Activated naive CD8-positive, alpha-beta T cell treated with anti-CD3 and anti-CD28 coated beads for 36 hours (primary cell): Measurements from ENCODE around the gene LY9. TPM values are rescaled to one million over a fixed set of nuclear protein-coding genes. Genes with fewer than 3 reads are reported as not detected.

Source experiments
- DNase-seq: peaks from one replicate; pipeline ENCODE4 v3.0.0; 2021
- H3K27ac Mint-ChIP-seq: one replicate; pipeline ENCODE4 v1.8.0; 2022; ENCODE audit warnings: mild to moderate bottlenecking, moderate library complexity, mixed read lengths
- H3K27me3 Mint-ChIP-seq: one replicate; pipeline ENCODE4 v1.8.0; 2022; ENCODE audit warnings: mild to moderate bottlenecking, mixed read lengths
- H3K36me3 Mint-ChIP-seq: one replicate; pipeline ENCODE4 v1.8.0; 2021; ENCODE audit warnings: mild to moderate bottlenecking, mixed read lengths
- H3K4me1 Mint-ChIP-seq: one replicate; pipeline ENCODE4 v1.8.0; 2021; ENCODE audit warnings: mixed read lengths
- H3K4me3 Mint-ChIP-seq: one replicate; pipeline ENCODE4 v1.8.0; 2022; ENCODE audit warnings: mild to moderate bottlenecking, moderate library complexity, mixed read lengths
- H3K9me3 Mint-ChIP-seq: one replicate; pipeline ENCODE4 v1.8.0; 2022; ENCODE audit warnings: mixed read lengths
- total RNA-seq, 2 experiments: library from RNA; stranded (reverse); gene quantifications; one replicate each; pipeline ENCODE4 v1.2.3, GENCODE V29; 2021

LY9 gene, protein sequence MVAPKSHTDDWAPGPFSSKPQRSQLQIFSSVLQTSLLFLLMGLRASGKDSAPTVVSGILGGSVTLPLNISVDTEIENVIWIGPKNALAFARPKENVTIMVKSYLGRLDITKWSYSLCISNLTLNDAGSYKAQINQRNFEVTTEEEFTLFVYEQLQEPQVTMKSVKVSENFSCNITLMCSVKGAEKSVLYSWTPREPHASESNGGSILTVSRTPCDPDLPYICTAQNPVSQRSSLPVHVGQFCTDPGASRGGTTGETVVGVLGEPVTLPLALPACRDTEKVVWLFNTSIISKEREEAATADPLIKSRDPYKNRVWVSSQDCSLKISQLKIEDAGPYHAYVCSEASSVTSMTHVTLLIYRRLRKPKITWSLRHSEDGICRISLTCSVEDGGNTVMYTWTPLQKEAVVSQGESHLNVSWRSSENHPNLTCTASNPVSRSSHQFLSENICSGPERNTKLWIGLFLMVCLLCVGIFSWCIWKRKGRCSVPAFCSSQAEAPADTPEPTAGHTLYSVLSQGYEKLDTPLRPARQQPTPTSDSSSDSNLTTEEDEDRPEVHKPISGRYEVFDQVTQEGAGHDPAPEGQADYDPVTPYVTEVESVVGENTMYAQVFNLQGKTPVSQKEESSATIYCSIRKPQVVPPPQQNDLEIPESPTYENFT
- total RNA-seq: 10 to 100 TPM; 28.3 to 29.0 TPM

DNA sequence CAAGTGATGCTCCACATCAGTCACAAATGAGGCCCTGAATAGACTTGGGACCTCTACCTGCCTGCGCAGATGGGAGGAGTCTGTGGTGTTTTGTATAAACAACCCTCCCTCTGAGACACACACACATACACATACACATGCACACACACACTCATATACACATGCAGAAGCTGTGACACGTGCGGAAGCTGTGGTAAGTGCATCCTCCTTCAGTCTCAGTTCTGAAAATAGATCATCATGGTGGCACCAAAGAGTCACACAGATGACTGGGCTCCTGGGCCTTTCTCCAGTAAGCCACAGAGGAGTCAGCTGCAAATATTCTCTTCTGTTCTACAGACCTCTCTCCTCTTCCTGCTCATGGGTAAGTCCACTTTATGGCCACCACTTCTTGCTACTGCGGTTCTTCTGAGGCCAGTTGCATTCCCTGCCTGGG, at the start of gene LY9:
LY9 (plus strand) TSS at position 224 of the 433 bp plus-strand sequence; CDS start at position 238, 14 bp downstream.
- H3K27ac Mint-ChIP-seq: peak within 1 kb of the TSS; percentile 96
- H3K9me3 Mint-ChIP-seq: no peaks in the 10 kb centered on the region
- H3K36me3 Mint-ChIP-seq: peaks cover 15% of the 10 kb centered on the region
- no peaks in the 10 kb centered on the region for H3K27me3 Mint-ChIP-seq
- peak; percentile 75 for DNase-seq
- H3K4me3 Mint-ChIP-seq: peak within 1 kb of the TSS; percentile 86
- peaks cover 52% of the 10 kb centered on the region for H3K4me1 Mint-ChIP-seq

DNA sequence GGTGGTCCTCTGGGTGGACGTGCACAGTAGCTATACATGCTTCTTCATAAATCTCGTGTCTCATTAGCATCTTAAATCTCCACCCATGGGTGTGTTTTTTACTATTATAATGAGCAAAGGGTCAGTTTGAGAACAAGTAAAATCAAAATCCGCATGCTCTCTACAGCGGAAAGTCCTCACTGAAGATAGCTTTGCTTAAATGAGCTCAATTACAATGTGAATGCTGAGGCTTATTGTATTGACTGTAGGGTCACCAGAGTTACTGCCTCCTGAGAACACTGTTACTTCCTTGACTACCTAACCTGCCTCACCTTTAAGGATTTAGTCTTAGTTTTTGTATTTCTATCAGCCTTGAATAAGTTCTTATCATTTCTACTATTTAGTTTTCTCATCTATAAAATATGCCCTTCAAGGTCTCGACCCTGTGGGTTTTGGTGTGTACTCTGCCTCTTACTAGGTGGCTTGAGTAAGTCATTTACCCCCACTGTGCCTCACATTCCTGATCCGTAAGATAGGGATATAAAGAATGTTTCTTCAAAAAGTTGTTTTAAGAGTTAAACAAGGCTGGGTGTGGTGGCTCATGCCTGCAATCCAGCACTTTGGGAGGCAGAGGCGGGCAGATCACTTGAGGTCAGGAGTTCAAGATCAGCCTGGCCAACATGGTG, 49.0 kb upstream of the LY9 start:
- Mint-ChIP-seq H3K27ac (peak overlapping the region; percentile 82), H3K4me3 (peak overlapping the region; percentile 35), H3K36me3 (peaks cover 86% of the 10 kb centered on the region), H3K27me3 (no peaks in the 10 kb centered on the region), H3K4me1 (peaks cover 90% of the 10 kb centered on the region), H3K9me3 (peaks cover 2% of the 10 kb centered on the region)
- no peak for DNase-seq

DNA sequence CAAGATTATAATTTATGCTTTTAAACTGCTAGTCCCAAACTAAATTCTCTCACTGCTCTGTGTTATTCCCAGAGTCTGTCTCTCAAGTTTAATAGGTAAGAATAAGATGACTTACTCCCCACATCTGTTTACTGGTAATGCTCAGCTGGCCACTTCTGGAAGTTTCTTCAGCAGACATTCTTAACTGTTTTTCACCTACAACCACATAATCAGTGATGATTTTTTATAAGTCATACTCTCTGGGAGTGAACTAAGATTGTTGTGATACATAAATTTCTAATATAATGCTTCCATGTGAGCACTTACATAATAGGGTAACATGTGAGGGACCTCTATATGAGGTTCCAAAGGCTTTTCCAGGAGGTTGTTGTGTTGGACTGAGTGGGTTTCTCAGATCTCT, 48.3 kb upstream of the LY9 start:
- DNase-seq: no peak
- no peak overlapping the region for H3K4me3 Mint-ChIP-seq
- H3K36me3 Mint-ChIP-seq: peaks cover 86% of the 10 kb centered on the region
- H3K9me3 Mint-ChIP-seq: peaks cover 2% of the 10 kb centered on the region
- peak overlapping the region; percentile 82 for H3K27ac Mint-ChIP-seq
- H3K4me1 Mint-ChIP-seq: peaks cover 90% of the 10 kb centered on the region
- no peaks in the 10 kb centered on the region for H3K27me3 Mint-ChIP-seq

DNA sequence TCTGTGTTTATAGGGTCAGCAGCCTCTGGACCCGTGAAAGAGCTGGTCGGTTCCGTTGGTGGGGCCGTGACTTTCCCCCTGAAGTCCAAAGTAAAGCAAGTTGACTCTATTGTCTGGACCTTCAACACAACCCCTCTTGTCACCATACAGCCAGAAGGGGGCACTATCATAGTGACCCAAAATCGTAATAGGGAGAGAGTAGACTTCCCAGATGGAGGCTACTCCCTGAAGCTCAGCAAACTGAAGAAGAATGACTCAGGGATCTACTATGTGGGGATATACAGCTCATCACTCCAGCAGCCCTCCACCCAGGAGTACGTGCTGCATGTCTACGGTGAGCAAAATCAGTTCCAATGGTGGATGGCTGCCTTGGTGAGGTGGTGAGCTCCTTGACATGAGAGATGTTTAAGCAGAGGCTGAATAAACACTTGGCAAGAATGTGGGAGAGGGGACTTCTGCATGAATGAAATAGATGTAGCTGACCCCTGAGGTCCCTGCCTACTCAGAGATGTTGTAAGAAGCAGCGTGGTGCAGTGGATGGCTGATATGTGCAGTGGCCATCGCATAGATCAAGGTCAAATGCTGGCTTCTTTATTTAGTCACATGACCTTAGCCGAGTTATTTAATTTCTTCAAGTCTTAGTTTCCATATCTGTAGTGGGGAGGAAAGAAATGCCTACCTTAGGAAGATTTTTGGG, 47.6 kb upstream of the LY9 start:
- no peak overlapping the region for H3K4me3 Mint-ChIP-seq
- H3K9me3 Mint-ChIP-seq: peaks cover 4% of the 10 kb centered on the region
- peak overlapping the region; percentile 82 for H3K27ac Mint-ChIP-seq
- peaks cover 86% of the 10 kb centered on the region for H3K36me3 Mint-ChIP-seq
- no peak for DNase-seq
- H3K27me3 Mint-ChIP-seq: no peaks in the 10 kb centered on the region
- peaks cover 90% of the 10 kb centered on the region for H3K4me1 Mint-ChIP-seq

DNA sequence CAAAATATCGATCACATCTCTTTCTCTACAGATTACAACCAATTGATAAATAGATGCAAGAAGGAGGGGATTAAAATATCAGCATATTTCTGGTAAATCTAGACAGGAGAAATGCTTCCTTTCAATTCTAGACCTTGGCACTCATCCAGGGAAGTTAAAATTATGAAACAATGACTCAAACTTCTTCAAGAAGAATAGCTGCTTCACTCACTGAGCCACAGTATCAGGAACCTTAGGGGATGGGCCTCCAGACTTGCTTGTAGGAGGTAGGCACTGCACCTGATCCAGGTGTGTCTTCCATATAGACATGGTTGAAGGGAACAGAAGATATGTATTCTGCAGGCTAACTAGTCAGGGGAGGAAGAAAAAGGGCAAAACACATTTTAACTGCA, 47.1 kb upstream of the LY9 start:
- Mint-ChIP-seq H3K4me1 (peaks cover 92% of the 10 kb centered on the region), H3K4me3 (no peak overlapping the region), H3K9me3 (peaks cover 4% of the 10 kb centered on the region), H3K27me3 (no peaks in the 10 kb centered on the region), H3K36me3 (peaks cover 88% of the 10 kb centered on the region), H3K27ac (peak overlapping the region; percentile 82)
- no peak for DNase-seq

DNA sequence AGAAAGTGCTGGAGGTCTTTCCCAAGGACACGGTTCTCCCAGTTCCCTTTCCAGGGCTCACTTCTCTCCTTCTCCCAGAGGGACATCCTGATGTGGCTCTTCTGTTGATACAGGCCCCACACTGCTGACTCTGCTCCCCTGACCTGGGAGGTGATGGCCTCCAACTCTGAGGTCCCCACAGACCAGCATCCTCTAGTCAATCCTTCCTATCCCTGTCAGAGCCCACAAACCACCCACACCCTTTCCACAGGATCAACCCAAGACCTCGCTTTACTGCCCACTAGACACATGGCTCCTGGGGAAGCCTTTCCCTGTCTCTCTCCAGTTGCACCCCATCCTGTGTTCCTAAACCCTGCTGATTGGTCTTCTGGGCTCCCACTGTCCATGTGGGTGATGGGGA, 45.4 kb upstream of the LY9 start:
- Mint-ChIP-seq H3K4me3 (peak overlapping the region; percentile 9), H3K27ac (peak overlapping the region; percentile 92), H3K36me3 (peaks cover 82% of the 10 kb centered on the region), H3K9me3 (peaks cover 5% of the 10 kb centered on the region), H3K4me1 (peaks cover 84% of the 10 kb centered on the region), H3K27me3 (no peaks in the 10 kb centered on the region)
- DNase-seq: no peak

DNA sequence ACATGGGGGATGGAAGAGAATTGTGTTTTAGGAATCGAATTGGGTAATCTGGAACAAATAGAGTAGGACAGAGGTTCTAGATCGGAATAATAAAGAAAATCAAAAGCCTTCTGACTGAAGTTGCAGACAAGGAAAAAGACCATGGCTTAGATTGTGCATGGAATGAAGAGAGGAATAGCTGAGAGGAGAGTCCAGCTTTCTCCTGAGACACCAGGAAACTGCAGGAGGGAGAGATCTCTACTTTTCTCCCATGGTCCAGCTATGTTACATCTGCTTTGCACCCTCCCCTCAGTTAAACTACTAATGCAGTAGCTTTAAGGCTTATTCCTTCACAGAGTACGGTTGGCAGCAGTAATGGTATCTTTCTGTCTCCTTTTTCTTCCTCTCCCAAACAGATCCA, 43.6 kb upstream of the LY9 start:
- no peaks in the 10 kb centered on the region for H3K27me3 Mint-ChIP-seq
- H3K36me3 Mint-ChIP-seq: peaks cover 82% of the 10 kb centered on the region
- H3K27ac Mint-ChIP-seq: peak overlapping the region; percentile 86
- no peak for DNase-seq
- H3K4me1 Mint-ChIP-seq: peaks cover 85% of the 10 kb centered on the region
- H3K4me3 Mint-ChIP-seq: peak overlapping the region; percentile 33
- peaks cover 18% of the 10 kb centered on the region for H3K9me3 Mint-ChIP-seq

DNA sequence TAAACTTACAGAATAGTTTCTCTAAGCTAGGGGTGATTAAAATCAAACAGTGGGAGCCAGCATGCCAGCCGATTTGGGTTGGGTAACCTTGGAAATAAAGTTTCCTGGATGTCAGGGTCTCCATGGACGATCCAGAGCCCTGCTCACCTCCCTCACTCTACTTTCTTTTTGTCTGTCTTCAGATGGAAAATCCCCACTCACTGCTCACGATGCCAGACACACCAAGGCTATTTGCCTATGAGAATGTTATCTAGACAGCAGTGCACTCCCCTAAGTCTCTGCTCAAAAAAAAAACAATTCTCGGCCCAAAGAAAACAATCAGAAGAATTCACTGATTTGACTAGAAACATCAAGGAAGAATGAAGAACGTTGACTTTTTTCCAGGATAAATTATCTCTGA, 43.0 kb upstream of the LY9 start:
- peak overlapping the region; percentile 23 for H3K4me3 Mint-ChIP-seq
- peaks cover 81% of the 10 kb centered on the region for H3K36me3 Mint-ChIP-seq
- no peaks in the 10 kb centered on the region for H3K27me3 Mint-ChIP-seq
- no peak for DNase-seq
- H3K27ac Mint-ChIP-seq: peak overlapping the region; percentile 86
- H3K4me1 Mint-ChIP-seq: peaks cover 84% of the 10 kb centered on the region
- H3K9me3 Mint-ChIP-seq: peaks cover 22% of the 10 kb centered on the region

DNA sequence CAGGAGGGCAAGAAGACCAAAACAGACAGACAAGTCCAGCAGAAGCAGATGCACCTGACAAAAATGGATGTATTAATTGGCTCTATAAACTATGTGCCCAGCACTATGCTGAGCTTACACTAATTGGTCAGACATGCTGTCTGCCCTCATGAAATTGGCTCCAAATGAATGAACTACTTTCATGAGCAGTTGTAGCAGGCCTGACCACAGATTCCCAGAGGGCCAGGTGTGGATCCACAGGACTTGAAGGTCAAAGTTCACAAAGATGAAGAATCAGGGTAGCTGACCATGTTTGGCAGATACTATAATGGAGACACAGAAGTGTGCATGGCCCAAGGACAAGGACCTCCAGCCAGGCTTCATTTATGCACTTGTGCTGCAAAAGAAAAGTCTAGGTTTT, 42.4 kb upstream of the LY9 start:
- H3K27me3 Mint-ChIP-seq: no peaks in the 10 kb centered on the region
- H3K27ac Mint-ChIP-seq: peak overlapping the region; percentile 86
- no peak overlapping the region for H3K4me3 Mint-ChIP-seq

DNA sequence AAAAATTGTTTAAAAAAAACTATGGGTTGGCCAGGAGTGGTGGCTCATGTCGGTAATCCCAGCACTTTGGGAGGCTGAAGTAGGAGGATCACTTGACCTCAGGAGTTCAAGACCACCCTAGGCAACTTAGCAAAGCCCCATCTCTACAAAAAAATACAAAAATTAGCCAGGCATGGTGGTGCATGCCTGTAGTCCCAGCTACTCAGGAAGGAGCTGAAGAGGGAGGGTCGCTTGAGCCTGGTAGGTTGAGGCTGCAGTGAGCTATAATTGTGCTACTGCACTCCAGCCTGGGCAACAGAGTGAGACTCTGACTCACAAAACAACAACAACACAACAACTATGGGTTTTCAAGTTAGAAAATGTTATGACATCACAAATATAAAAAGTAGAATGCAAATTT, 40.5 kb upstream of the LY9 start:
- H3K4me1 Mint-ChIP-seq: peaks cover 69% of the 10 kb centered on the region
- H3K36me3 Mint-ChIP-seq: peaks cover 59% of the 10 kb centered on the region
- no peak for DNase-seq
- H3K27me3 Mint-ChIP-seq: no peaks in the 10 kb centered on the region
- peak overlapping the region; percentile 98 for H3K27ac Mint-ChIP-seq
- H3K9me3 Mint-ChIP-seq: peaks cover 25% of the 10 kb centered on the region
- no peak overlapping the region for H3K4me3 Mint-ChIP-seq

More for the DNA sequence above, 42.4 kb upstream of the LY9 start:
- no peak for DNase-seq
- Mint-ChIP-seq H3K4me1 (peaks cover 79% of the 10 kb centered on the region), H3K9me3 (peaks cover 22% of the 10 kb centered on the region), H3K36me3 (peaks cover 74% of the 10 kb centered on the region)

DNA sequence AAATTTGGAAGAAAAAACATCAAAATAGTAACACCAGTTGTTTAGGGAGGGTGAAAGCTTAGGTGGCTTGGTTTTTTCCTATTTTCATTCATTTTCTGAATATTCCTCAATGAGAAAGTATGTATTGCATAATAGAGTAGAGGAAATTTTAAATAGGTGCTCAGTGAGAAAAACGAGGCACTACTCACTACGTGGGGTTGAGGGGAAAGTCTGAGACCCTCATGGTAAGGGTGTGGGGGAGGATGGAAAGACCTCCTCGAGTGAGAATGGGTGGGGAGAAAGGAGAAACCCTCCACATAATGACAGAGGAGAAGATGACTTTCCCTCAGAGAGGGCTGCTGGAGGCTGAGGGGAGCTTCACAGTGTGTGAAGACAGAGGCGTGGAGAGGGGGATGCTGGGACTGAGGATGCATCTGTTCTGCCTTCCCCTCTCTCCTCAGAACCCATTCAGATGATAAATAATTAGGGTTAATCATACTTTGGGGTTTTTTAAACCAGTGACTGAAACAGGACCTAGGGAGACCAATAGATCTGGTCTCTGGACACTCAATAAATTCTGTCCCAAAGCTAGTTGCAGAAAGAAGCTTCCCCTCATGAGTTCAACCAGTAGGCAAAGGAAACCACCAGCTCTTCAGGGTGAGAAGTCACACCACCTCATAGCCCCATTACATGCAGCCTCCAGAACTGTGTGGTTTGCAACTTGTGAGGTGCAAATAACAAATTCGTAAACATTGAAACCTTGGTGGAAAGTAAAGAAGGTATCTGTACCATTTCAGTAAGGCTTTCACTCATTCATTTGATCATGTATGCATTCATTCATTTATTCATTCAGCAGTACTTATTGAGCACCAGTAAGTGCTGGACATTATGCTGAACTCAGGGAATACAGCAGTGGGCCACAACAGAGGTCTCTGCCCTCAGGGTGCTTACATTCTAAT, 39.8 kb upstream of the LY9 start:
- peaks cover 30% of the 10 kb centered on the region for H3K9me3 Mint-ChIP-seq
- no peaks in the 10 kb centered on the region for H3K27me3 Mint-ChIP-seq
- peak overlapping the region; percentile 98 for H3K27ac Mint-ChIP-seq
- DNase-seq: peak; percentile 60
- H3K36me3 Mint-ChIP-seq: peaks cover 52% of the 10 kb centered on the region
- H3K4me3 Mint-ChIP-seq: peak overlapping the region; percentile 9
- peaks cover 69% of the 10 kb centered on the region for H3K4me1 Mint-ChIP-seq

DNA sequence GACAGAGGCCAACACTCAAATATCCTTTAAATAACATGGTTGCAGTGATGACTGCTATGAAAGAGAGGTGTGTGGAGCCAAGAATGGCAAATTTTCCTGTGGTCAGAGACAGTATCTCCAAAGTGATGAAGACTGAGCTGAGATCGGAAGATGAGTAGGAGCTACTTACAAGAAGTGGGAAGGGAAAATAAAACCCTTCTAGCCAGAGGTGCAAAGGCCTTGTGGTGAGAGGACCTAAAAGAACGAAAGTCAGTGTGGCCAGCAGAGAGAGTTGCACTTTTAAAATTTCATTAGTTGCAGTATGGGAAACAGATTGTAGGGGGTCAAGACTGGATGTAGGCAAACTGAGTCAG, 39.1 kb upstream of the LY9 start:
- H3K36me3 Mint-ChIP-seq: peaks cover 52% of the 10 kb centered on the region
- H3K4me3 Mint-ChIP-seq: no peak overlapping the region
- no peaks in the 10 kb centered on the region for H3K27me3 Mint-ChIP-seq
- H3K27ac Mint-ChIP-seq: peak overlapping the region; percentile 98
- no peak for DNase-seq
- peaks cover 36% of the 10 kb centered on the region for H3K9me3 Mint-ChIP-seq
- peaks cover 71% of the 10 kb centered on the region for H3K4me1 Mint-ChIP-seq

DNA sequence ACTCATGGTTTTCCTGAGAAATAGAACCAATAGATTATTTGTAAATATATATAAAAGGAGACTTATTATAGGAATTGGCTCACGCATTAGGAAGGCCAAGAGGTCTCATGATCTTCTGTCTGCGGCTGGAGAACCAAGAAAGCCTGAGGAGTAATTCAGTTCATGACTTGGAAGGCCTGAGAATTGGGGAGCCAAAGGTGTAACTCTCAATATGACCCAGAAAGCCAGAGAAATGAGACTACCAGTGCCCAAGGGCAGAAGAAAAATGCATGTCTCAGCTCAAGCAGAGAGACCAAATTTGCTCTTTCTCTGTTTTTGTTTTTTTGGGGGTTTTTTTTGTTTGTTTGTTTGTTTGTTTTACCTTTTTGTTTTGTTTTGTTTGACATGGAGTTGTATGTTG, 37.5 kb upstream of the LY9 start:
- no peak overlapping the region for H3K4me3 Mint-ChIP-seq
- H3K27ac Mint-ChIP-seq: no peak overlapping the region
- H3K9me3 Mint-ChIP-seq: peaks cover 34% of the 10 kb centered on the region
- H3K27me3 Mint-ChIP-seq: no peaks in the 10 kb centered on the region
- peaks cover 35% of the 10 kb centered on the region for H3K36me3 Mint-ChIP-seq
- peaks cover 61% of the 10 kb centered on the region for H3K4me1 Mint-ChIP-seq
- no peak for DNase-seq

DNA sequence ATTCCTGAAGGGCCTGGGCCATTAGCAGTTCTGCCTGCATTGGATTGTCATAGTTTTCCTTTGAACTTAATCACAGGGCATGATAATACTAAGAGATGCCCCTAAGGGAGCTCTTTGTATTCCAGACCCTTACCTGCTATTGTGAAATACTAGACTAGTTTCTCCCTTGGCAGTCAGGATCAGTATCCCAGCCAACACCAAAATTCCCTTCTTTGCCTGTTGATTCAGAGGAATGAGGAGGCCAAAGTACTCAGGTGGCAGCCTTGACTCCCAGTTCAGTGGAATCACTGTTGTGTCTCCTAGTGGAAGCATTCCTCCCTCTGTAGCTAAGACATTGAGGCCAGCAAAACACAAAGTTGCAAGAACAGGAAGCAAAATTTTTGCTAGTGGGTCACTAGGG, 36.2 kb upstream of the LY9 start:
- no peak overlapping the region for H3K4me3 Mint-ChIP-seq
- H3K36me3 Mint-ChIP-seq: peaks cover 23% of the 10 kb centered on the region
- DNase-seq: no peak
- H3K27ac Mint-ChIP-seq: no peak overlapping the region
- H3K27me3 Mint-ChIP-seq: no peaks in the 10 kb centered on the region
- peaks cover 62% of the 10 kb centered on the region for H3K4me1 Mint-ChIP-seq
- H3K9me3 Mint-ChIP-seq: peaks cover 34% of the 10 kb centered on the region
